DOHH2 (cell line): Measurements from ENCODE around the gene SIMC1.

ENCODE experiments used
- H3F3A ChIP-seq: fragments of 200-600 bp; sonication (generic), shearing (Covaris generic); 2 replicates; pipeline ENCODE4 v1.6.0; 2016; ENCODE audit warnings: antibody characterized with exemption, mild to moderate bottlenecking; ENCODE audit not compliant: control insufficient read depth, insufficient read depth
- H3K27ac ChIP-seq: fragments of 200-600 bp; sonication (generic); 2 replicates; pipeline ENCODE4 v1.5.1; 2014; ENCODE audit warnings: low read depth, mild to moderate bottlenecking, low read length, moderate library complexity
- H3K27me3 ChIP-seq: fragments of 200-600 bp; sonication (generic); 2 replicates; pipeline ENCODE4 v1.6.1; 2014; ENCODE audit warnings: mild to moderate bottlenecking, low read length, mixed read lengths; ENCODE audit not compliant: control insufficient read depth
- H3K36me3 ChIP-seq: fragments of 200-600 bp; sonication (generic); 2 replicates; pipeline ENCODE4 v1.6.1; 2014; ENCODE audit warnings: mild to moderate bottlenecking, low read length, moderate library complexity, mixed read lengths; ENCODE audit not compliant: control insufficient read depth
- H3K4me1 ChIP-seq: fragments of 200-600 bp; sonication (generic); 2 replicates; pipeline ENCODE4 v1.6.1; 2014; ENCODE audit warnings: mild to moderate bottlenecking, low read length, mixed read lengths; ENCODE audit not compliant: control insufficient read depth
- H3K4me2 ChIP-seq: fragments of 200-600 bp; sonication (generic); 2 replicates; pipeline ENCODE4 v1.6.0; 2014; ENCODE audit warnings: mild to moderate bottlenecking, low read length, moderate library complexity
- H3K4me3 ChIP-seq: fragments of 200-600 bp; sonication (generic); 2 replicates; pipeline ENCODE4 v1.5.1; 2014; ENCODE audit warnings: mild to moderate bottlenecking, low read length, mixed read lengths
- H3K79me2 ChIP-seq: fragments of 200-600 bp; sonication (generic); 2 replicates; pipeline ENCODE4 v1.6.1; 2014; ENCODE audit warnings: mild to moderate bottlenecking, low read length, mixed read lengths; ENCODE audit not compliant: control insufficient read depth
- H3K9me2 ChIP-seq: fragments of 200-600 bp; sonication (generic); replicated peaks from 2 replicates; pipeline ENCODE4 v1.6.1; 2014; ENCODE audit warnings: mild to moderate bottlenecking, low read length, mixed read lengths; ENCODE audit not compliant: control insufficient read depth
- H3K9me3 ChIP-seq: fragments of 200-600 bp; sonication (generic); 2 replicates; pipeline ENCODE4 v1.6.1; 2014; ENCODE audit warnings: antibody characterized with exemption, low read length, mixed read lengths; ENCODE audit not compliant: control insufficient read depth, insufficient read depth
- H4K20me1 ChIP-seq: fragments of 200-600 bp; sonication (generic); 2 replicates; pipeline ENCODE4 v1.6.0; 2014; ENCODE audit warnings: low read depth, mild to moderate bottlenecking, antibody characterized with exemption, low read length, moderate library complexity; ENCODE audit not compliant: control insufficient read depth, insufficient read depth
- EZH2phosphoT487 ChIP-seq: fragments of 200-600 bp; sonication (generic); IDR thresholded peaks from 2 replicates; pipeline ENCODE4 v1.6.1; 2017; ENCODE audit warnings: borderline replicate concordance, mild to moderate bottlenecking, antibody characterized with exemption, low read length, moderate library complexity, mixed read lengths
- TF ChIP-seq, protein P1 (sequence below): fragments of 200-600 bp; sonication (generic); IDR thresholded peaks from one replicate; pipeline ENCODE4 v1.5.1; 2014; ENCODE audit warnings: antibody characterized with exemption, mild to moderate bottlenecking, low read depth, low read length; ENCODE audit not compliant: poor library complexity, severe bottlenecking

SIMC1 gene

DNA sequence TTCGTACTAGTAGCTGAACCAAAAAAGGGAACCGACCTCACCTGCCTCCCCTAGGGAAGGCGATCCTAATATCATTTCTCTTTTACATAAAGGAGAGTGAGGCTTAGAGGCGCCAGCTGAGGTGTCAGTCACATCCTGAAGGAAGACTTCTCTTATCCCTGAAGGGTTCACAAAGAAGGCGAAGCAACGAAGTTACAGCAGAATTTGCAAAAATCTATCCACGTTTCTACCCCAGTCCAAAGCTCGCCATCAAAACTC, 123.9 kb downstream of the SIMC1 start:
- TF ChIP-seq, protein P1, sequence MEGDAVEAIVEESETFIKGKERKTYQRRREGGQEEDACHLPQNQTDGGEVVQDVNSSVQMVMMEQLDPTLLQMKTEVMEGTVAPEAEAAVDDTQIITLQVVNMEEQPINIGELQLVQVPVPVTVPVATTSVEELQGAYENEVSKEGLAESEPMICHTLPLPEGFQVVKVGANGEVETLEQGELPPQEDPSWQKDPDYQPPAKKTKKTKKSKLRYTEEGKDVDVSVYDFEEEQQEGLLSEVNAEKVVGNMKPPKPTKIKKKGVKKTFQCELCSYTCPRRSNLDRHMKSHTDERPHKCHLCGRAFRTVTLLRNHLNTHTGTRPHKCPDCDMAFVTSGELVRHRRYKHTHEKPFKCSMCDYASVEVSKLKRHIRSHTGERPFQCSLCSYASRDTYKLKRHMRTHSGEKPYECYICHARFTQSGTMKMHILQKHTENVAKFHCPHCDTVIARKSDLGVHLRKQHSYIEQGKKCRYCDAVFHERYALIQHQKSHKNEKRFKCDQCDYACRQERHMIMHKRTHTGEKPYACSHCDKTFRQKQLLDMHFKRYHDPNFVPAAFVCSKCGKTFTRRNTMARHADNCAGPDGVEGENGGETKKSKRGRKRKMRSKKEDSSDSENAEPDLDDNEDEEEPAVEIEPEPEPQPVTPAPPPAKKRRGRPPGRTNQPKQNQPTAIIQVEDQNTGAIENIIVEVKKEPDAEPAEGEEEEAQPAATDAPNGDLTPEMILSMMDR, result no peak
- no peak for TF ChIP-seq EZH2phosphoT487
- peaks cover 37% of the 10 kb centered on the region for H3K79me2 ChIP-seq
- no peaks in the 10 kb centered on the region for H3K9me3 ChIP-seq
- peak overlapping the region; percentile 52 for H3K27ac ChIP-seq
- peaks cover 35% of the 10 kb centered on the region for H3K4me1 ChIP-seq
- peak overlapping the region; percentile 93 for H3K4me3 ChIP-seq
- no peaks in the 10 kb centered on the region for H3K9me2 ChIP-seq
- peaks cover 7% of the 10 kb centered on the region; the same call in 1 of the 2 replicates for H4K20me1 ChIP-seq
- H3F3A ChIP-seq, result peaks cover 9% of the 10 kb centered on the region
- peaks cover 21% of the 10 kb centered on the region for H3K36me3 ChIP-seq
- H3K27me3 ChIP-seq, result 0 out of 2 replicates have a peak, but pooled peaks cover 3% of the 10 kb centered on the region
- peak overlapping the region; percentile 86 for H3K4me2 ChIP-seq

DNA sequence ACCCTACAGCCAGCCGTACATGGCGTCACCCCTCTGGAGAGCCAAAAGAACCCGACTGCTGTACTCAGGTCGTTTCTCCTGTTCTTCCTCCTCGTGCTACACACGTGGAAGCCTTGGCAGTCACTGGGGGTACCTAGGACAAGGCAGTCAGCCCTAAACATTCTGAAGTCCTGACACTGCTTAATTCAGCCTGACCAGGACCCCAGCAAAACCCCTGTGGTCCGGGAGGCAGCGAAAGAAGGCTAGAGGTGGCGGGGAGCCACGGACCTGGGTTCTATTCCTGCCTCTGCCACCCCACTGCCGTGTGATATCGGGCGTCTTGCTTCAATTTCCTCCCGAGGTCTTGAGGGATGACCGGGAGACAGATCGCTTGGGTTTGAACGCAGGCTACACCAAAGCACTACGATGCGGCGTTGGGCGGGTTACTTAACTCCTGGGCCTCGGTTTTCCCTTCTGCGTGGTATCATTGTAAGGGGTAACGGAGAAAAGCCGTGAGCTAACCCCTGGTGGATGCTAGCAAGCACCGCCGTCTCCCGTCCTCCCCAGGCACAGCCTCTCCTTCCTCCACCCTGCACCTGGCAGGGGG, 126.6 kb downstream of the SIMC1 start:
- Histone ChIP-seq H3K36me3 (peaks cover 3% of the 10 kb centered on the region; the same call in 1 of the 2 replicates), H3K4me3 (peak overlapping the region; percentile 88), H3K9me3 (no peaks in the 10 kb centered on the region), H3K4me1 (peaks cover 30% of the 10 kb centered on the region), H3K27me3 (0 out of 2 replicates have a peak, but pooled peaks cover 3% of the 10 kb centered on the region), H3K9me2 (no peaks in the 10 kb centered on the region), H3K79me2 (peaks cover 17% of the 10 kb centered on the region), H3F3A (peaks cover 9% of the 10 kb centered on the region), H4K20me1 (no peaks in the 10 kb centered on the region), H3K27ac (no peak overlapping the region), H3K4me2 (peak overlapping the region; percentile 92)
- TF ChIP-seq EZH2phosphoT487, result no peak
- TF ChIP-seq, protein P1, result no peak

DNA sequence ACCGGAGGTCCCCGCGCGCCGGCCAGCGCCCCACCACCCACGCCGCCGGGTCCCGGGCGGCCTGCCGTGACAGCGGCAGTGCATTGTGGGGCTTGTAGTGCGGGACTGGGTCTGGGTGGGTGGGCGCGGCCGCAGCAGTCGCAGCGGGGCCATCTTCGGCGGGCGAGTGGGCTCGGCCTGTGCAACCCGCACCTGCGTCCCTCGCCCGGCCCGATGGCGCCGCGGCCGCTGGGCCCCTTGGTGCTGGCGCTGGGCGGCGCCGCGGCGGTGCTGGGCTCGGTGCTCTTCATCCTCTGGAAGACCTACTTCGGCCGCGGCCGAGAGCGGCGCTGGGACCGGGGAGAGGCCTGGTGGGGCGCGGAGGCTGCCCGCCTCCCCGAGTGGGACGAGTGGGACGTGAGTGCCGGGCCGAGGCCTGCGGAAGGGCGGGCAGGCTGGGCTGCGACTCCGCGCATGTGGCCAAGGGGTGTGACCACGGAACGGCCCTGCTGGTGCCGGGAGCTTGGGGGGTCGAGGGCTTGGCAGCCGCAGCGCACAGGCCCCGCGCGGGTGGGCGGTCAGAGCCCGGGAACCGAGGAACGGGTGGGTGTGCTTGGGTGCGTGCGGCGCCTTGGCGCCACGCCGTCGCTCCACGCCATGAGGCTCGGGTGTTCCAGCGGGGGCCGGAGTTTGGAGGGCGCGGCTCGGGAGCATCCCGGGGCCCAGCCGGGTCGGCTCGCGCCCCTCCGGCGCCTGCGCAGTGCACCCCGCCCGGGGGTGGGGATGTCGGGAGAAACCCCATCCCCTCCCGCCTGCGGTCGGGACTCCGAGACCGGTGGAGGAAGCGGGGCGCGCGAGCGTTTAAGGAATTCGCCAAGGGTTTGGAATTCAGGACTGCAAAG, 127.4 kb downstream of the SIMC1 start, which contains the start of gene ARL10:
ARL10 (plus strand) TSS at position 137 of the 881 bp plus-strand sequence; CDS start at position 214, 77 bp downstream.
- H3K9me2 ChIP-seq, result no peaks in the 10 kb centered on the region
- 0 out of 2 replicates have a peak, but pooled peaks cover 3% of the 10 kb centered on the region for H3K36me3 ChIP-seq
- 0 out of 2 replicates have a peak, but pooled peaks cover 3% of the 10 kb centered on the region for H3K27me3 ChIP-seq
- H4K20me1 ChIP-seq, result no peaks in the 10 kb centered on the region
- peaks cover 9% of the 10 kb centered on the region for H3F3A ChIP-seq
- no peaks in the 10 kb centered on the region for H3K9me3 ChIP-seq
- no peak within 1 kb of the TSS for H3K27ac ChIP-seq
- peaks cover 26% of the 10 kb centered on the region for H3K4me1 ChIP-seq
- no peak for TF ChIP-seq EZH2phosphoT487
- TF ChIP-seq, protein P1, result no peak
- peaks cover 10% of the 10 kb centered on the region for H3K79me2 ChIP-seq
- H3K4me3 ChIP-seq, result peak within 1 kb of the TSS; percentile 88
- peak within 1 kb of the TSS; percentile 92 for H3K4me2 ChIP-seq
